Hepatocyte (in vitro differentiated cells): ENCODE data around the gene NUDT5. TPM values are rescaled to one million over a fixed set of nuclear protein-coding genes. Genes with fewer than 3 reads are reported as not detected.

ENCODE experiments used
- DNase-seq: peaks from one replicate; pipeline ENCODE4 v3.0.0-alpha.2; 2016; ENCODE audit warnings: low spot score
- H2AFZ ChIP-seq: fragments of 200-600 bp; sonication (generic); 2 replicates; pipeline ENCODE4 v1.6.0; 2016; ENCODE audit warnings: antibody characterized with exemption, mild to moderate bottlenecking
- H3K27ac ChIP-seq: fragments of 200-600 bp; sonication (generic); 2 replicates; pipeline ENCODE4 v1.5.1; 2016; ENCODE audit warnings: mild to moderate bottlenecking
- H3K27me3 ChIP-seq: fragments of 200-600 bp; sonication (generic); 2 replicates; pipeline ENCODE4 v1.6.1; 2016
- H3K36me3 ChIP-seq: fragments of 200-600 bp; sonication (generic); replicated peaks from 2 replicates; pipeline ENCODE4 v1.5.1; 2016; ENCODE audit warnings: low read depth; ENCODE audit not compliant: insufficient read depth
- H3K4me1 ChIP-seq: fragments of 200-600 bp; sonication (generic); 2 replicates; pipeline ENCODE4 v1.5.1; 2016; ENCODE audit warnings: mild to moderate bottlenecking, moderate library complexity; ENCODE audit not compliant: insufficient read depth
- H3K4me2 ChIP-seq: fragments of 200-600 bp; sonication (generic); 2 replicates; pipeline ENCODE4 v1.6.0; 2016
- H3K4me3 ChIP-seq: fragments of 200-600 bp; sonication (generic); 2 replicates; pipeline ENCODE4 v1.5.1; 2016; ENCODE audit warnings: mild to moderate bottlenecking
- H3K79me2 ChIP-seq: fragments of 200-600 bp; sonication (generic); 2 replicates; pipeline ENCODE4 v1.6.0; 2017; ENCODE audit warnings: mild to moderate bottlenecking
- H3K9me2 ChIP-seq: fragments of 200-600 bp; sonication (generic); replicated peaks from 2 replicates; pipeline ENCODE4 v1.6.0; 2017; ENCODE audit warnings: mild to moderate bottlenecking; ENCODE audit not compliant: insufficient read depth
- H3K9me3 ChIP-seq: fragments of 200-600 bp; sonication (generic); 2 replicates; pipeline ENCODE4 v1.5.1; 2016; ENCODE audit warnings: low read depth, mild to moderate bottlenecking
- H4K20me1 ChIP-seq: fragments of 200-600 bp; sonication (generic); 2 replicates; pipeline ENCODE4 v1.6.0; 2016; ENCODE audit warnings: mild to moderate bottlenecking; ENCODE audit not compliant: insufficient read depth, poor library complexity, severe bottlenecking
- EZH2 ChIP-seq: fragments of 200-600 bp; sonication (generic); IDR thresholded peaks from 2 replicates; pipeline ENCODE4 v1.6.1; 2016; ENCODE audit warnings: antibody characterized with exemption, mild to moderate bottlenecking, borderline replicate concordance
- EZH2phosphoT487 ChIP-seq: fragments of 200-600 bp; sonication (generic); IDR thresholded peaks from one replicate; pipeline ENCODE4 v1.6.1; 2018; ENCODE audit warnings: antibody characterized with exemption, mild to moderate bottlenecking, low read depth, moderate library complexity; ENCODE audit not compliant: unreplicated experiment, severe bottlenecking
- WGBS: methylation state at CpG from one replicate; pipeline ENCODE4 v1.1.6; 2016; ENCODE audit warnings: low lambda C conversion rate; ENCODE audit errors: missing lambda C conversion rate; 5-methylcytosine and 5-hydroxymethylcytosine counted together
- polyA plus RNA-seq: library from polyadenylated mRNA; unstranded; fragments of >200 nt; fragmentation: Nextera tagmentation; extraction: Ambion mirVana; gene quantifications from 2 replicates; pipeline ENCODE4 v1.2.1, GENCODE V29; 2016
- total RNA-seq: library from RNA; depleted of rRNA; stranded (reverse); fragments of >200 nt; gene quantifications from 2 replicates; pipeline ENCODE4 v1.2.3, GENCODE V29; 2014
- TF ChIP-seq, protein P1 (sequence below): fragments of 200-600 bp; sonication (generic); IDR thresholded peaks from 2 replicates; pipeline ENCODE4 v1.5.1; 2016; ENCODE audit warnings: antibody characterized with exemption, mild to moderate bottlenecking; ENCODE audit not compliant: poor library complexity

The NUDT5 gene
- total and polyA plus RNA-seq, 2 experiments from 2014 or later, result 54.0 to 85.1 TPM

DNA sequence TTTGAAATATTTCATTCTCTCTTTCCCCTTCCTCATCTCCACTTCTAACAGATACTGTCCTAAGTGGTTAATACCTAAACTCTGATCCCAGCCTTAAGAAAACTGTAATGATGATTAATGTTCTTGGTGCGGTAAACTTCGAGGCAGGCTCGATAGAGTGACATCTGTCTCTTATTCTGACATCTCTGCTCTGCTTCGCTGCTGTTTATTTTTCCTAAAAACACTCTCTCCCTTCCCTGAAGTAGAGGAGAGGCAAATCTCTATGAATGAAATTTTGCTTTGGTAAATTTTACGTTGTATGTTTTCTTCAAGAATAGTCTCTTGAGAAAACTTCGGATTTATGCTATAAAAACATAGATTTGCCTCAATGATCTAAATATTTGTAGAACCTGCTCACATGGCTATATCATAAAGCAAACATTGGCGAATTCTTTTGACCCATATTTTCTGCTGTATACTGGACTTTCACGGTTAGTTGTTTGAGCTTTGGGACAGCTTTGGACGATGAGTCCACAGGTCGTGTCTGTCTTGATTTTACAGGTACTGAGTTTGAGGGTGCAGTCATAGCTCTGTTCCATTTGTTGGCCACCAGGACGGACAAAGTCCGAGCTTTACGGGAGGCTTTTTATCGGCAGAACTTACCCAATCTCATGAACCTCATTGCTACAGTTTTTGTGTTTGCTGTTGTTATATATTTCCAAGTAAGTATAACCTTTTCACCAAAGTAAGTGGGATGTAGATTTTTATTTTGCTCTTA, 39.1 kb downstream of the NUDT5 start:
- no peaks in the 10 kb centered on the region for H4K20me1 ChIP-seq
- no peaks in the 10 kb centered on the region for H3K9me3 ChIP-seq
- no peaks in the 10 kb centered on the region for H3K36me3 ChIP-seq
- peak; percentile 16 for DNase-seq
- no peaks in the 10 kb centered on the region for H3K4me1 ChIP-seq
- H3K27me3 ChIP-seq, result no peaks in the 10 kb centered on the region
- TF ChIP-seq, protein P1, sequence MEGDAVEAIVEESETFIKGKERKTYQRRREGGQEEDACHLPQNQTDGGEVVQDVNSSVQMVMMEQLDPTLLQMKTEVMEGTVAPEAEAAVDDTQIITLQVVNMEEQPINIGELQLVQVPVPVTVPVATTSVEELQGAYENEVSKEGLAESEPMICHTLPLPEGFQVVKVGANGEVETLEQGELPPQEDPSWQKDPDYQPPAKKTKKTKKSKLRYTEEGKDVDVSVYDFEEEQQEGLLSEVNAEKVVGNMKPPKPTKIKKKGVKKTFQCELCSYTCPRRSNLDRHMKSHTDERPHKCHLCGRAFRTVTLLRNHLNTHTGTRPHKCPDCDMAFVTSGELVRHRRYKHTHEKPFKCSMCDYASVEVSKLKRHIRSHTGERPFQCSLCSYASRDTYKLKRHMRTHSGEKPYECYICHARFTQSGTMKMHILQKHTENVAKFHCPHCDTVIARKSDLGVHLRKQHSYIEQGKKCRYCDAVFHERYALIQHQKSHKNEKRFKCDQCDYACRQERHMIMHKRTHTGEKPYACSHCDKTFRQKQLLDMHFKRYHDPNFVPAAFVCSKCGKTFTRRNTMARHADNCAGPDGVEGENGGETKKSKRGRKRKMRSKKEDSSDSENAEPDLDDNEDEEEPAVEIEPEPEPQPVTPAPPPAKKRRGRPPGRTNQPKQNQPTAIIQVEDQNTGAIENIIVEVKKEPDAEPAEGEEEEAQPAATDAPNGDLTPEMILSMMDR, result no peak
- TF ChIP-seq EZH2phosphoT487 (no peak), EZH2 (no peak)
- no peak overlapping the region for H3K4me3 ChIP-seq
- peak overlapping the region; percentile 48 for H3K4me2 ChIP-seq
- H3K27ac ChIP-seq, result peak overlapping the region; percentile 22
- H3K79me2 ChIP-seq, result no peaks in the 10 kb centered on the region
- H2AFZ ChIP-seq, result no peak overlapping the region
- WGBS, result 78% methylated on average over 14 of the region's 14 CpGs
- H3K9me2 ChIP-seq, result no peaks in the 10 kb centered on the region

DNA sequence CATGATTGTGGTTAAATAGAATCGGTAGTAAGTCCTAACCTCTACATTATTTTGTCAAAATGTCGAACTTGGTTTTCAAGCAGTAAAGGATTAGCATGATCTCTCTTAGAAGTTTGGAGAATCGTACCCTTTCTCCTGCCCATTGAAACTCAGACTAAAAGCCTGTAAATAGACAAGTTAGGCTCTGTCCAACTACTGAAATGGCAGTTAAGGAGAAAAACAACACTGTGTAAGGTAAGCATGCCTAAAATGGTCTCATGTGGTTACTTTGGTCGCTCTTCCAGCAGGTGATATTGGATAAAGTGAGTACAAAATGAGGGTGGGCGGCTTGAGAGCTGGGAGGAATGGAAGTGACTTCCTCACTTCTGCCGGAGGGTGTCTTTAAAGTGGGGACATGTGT, 41.2 kb downstream of the NUDT5 start:
- H3K4me1 ChIP-seq, result no peaks in the 10 kb centered on the region
- no peak overlapping the region for H3K4me2 ChIP-seq
- TF ChIP-seq EZH2phosphoT487, result no peak
- TF ChIP-seq, protein P1, result no peak
- TF ChIP-seq EZH2, result no peak
- no peak overlapping the region for H3K27ac ChIP-seq
- H2AFZ ChIP-seq, result no peak overlapping the region
- no peaks in the 10 kb centered on the region for H4K20me1 ChIP-seq
- WGBS, result 85% methylated on average over 6 of the region's 6 CpGs
- no peaks in the 10 kb centered on the region for H3K79me2 ChIP-seq
- DNase-seq, result no peak
- H3K4me3 ChIP-seq, result no peak overlapping the region
- no peaks in the 10 kb centered on the region for H3K27me3 ChIP-seq
- H3K9me2 ChIP-seq, result no peaks in the 10 kb centered on the region
- no peaks in the 10 kb centered on the region for H3K36me3 ChIP-seq
- H3K9me3 ChIP-seq, result no peaks in the 10 kb centered on the region

DNA sequence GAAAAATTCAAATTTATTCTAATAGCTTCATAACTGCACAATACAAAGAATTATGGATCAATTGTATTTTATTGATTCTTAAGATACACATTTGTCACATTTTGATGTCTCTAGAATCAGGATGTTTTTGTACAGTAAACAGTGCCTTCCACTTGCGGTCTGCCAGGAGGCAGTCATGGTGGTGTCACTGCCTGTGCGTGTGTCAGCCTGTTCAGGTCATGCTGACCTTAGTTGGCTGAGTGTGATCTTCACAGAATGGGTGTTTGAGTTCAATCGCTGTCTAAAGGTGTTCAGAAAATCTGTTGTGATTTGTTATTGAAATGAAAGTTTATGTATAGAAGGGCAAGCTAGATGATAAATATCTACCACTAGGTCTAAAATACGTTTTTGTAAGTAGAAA, 45.5 kb downstream of the NUDT5 start:
- Histone ChIP-seq H3K9me3 (no peaks in the 10 kb centered on the region), H3K79me2 (no peaks in the 10 kb centered on the region), H3K4me2 (no peak overlapping the region), H4K20me1 (no peaks in the 10 kb centered on the region), H3K4me3 (no peak overlapping the region), H3K36me3 (no peaks in the 10 kb centered on the region), H3K27me3 (no peaks in the 10 kb centered on the region), H3K4me1 (no peaks in the 10 kb centered on the region), H3K27ac (no peak overlapping the region), H3K9me2 (no peaks in the 10 kb centered on the region), H2AFZ (no peak overlapping the region)
- TF ChIP-seq EZH2, result no peak
- no peak for TF ChIP-seq EZH2phosphoT487
- TF ChIP-seq, protein P1, result no peak
- WGBS, result 81% methylated on average over 4 of the region's 4 CpGs
- no peak for DNase-seq
